SK-N-SH treated with all-trans-retinoic acid at 6 μM for 48 hours (cell line): ENCODE measurements around the gene DLG2.
A peak's percentile ranks its signal among the peaks of the same experiment; 100 is the strongest.

Experiments
- ATAC-seq: fragments of 200-7000 bp; cut with Tn5 transposase; 3 replicates; pipeline ENCODE4 v1.9.1; 2020; ENCODE audit warnings: mild to moderate bottlenecking, moderate library complexity
- ARNTL ChIP-seq: fragments of 450-650 bp; formaldehyde crosslinking; IDR thresholded peaks from 2 replicates; pipeline ENCODE4 v1.5.0; 2020; ENCODE audit warnings: low read depth, mild to moderate bottlenecking, moderate library complexity, borderline replicate concordance
- BACH2 ChIP-seq: fragments of 250-450 bp; sonication (Bioruptor Pico); IDR thresholded peaks from 2 replicates; pipeline ENCODE4 v1.9.0; 2021; ENCODE audit warnings: mild to moderate bottlenecking, borderline replicate concordance
- CREB5 ChIP-seq: fragments of 250-450 bp; sonication (Bioruptor Pico); IDR thresholded peaks from 2 replicates; pipeline ENCODE4 v1.5.1; 2020; ENCODE audit warnings: low read depth, mild to moderate bottlenecking, moderate library complexity
- CSDC2 ChIP-seq: fragments of 250-450 bp; sonication (Bioruptor Pico); IDR thresholded peaks from 2 replicates; pipeline ENCODE4 v1.5.0; 2020; ENCODE audit warnings: mild to moderate bottlenecking, moderate library complexity
- CSRNP3 ChIP-seq: fragments of 250-450 bp; sonication (Bioruptor Pico); IDR thresholded peaks from 2 replicates; pipeline ENCODE4 v1.5.1; 2021; ENCODE audit warnings: mild to moderate bottlenecking, moderate library complexity
- ESRRG ChIP-seq: fragments of 250-450 bp; sonication (Bioruptor Pico); IDR thresholded peaks from 2 replicates; pipeline ENCODE4 v1.6.1; 2021; ENCODE audit warnings: mild to moderate bottlenecking
- GLIS3 ChIP-seq: fragments of 250-450 bp; sonication (Bioruptor Pico); IDR thresholded peaks from 2 replicates; pipeline ENCODE4 v1.5.0; 2020; ENCODE audit warnings: mild to moderate bottlenecking, moderate library complexity
- ISL1 ChIP-seq: fragments of 250-450 bp; sonication (Bioruptor Pico); IDR thresholded peaks from 2 replicates; pipeline ENCODE4 v2.1.2; 2022; ENCODE audit warnings: mild to moderate bottlenecking, moderate library complexity
- OSR1 ChIP-seq: fragments of 250-450 bp; sonication (Bioruptor Pico); IDR thresholded peaks from 2 replicates; pipeline ENCODE4 v1.8.0; 2022; ENCODE audit warnings: moderate library complexity, mild to moderate bottlenecking, inconsistent platforms
- PPARA ChIP-seq: fragments of 250-450 bp; sonication (Bioruptor Pico); IDR thresholded peaks from 2 replicates; pipeline ENCODE4 v1.5.0; 2020; ENCODE audit warnings: mild to moderate bottlenecking, borderline replicate concordance
- RARB ChIP-seq: fragments of 250-450 bp; sonication (Bioruptor Pico); IDR thresholded peaks from 2 replicates; pipeline ENCODE4 v1.8.0; 2021; ENCODE audit warnings: mild to moderate bottlenecking, moderate library complexity
- SNAI2 ChIP-seq: fragments of 250-450 bp; sonication (Bioruptor Pico); IDR thresholded peaks from 2 replicates; pipeline ENCODE4 v1.5.0; 2020; ENCODE audit warnings: mild to moderate bottlenecking, moderate library complexity
- TCF4 ChIP-seq: fragments of 250-450 bp; sonication (Bioruptor Pico); IDR thresholded peaks from 2 replicates; pipeline ENCODE4 v1.8.0; 2021; ENCODE audit warnings: mild to moderate bottlenecking, moderate library complexity, borderline replicate concordance
- TOX ChIP-seq: fragments of 250-450 bp; sonication (Bioruptor Pico); IDR thresholded peaks from 2 replicates; pipeline ENCODE4 v1.8.0; 2021; ENCODE audit warnings: mild to moderate bottlenecking, moderate library complexity, borderline replicate concordance
- TSHZ2 ChIP-seq: fragments of 250-450 bp; sonication (Bioruptor Pico); IDR thresholded peaks from 2 replicates; pipeline ENCODE4 v1.5.0; 2020; ENCODE audit warnings: mild to moderate bottlenecking, moderate library complexity
- ZC3H10 ChIP-seq: fragments of 250-450 bp; sonication (Bioruptor Pico); IDR thresholded peaks from 2 replicates; pipeline ENCODE4 v1.5.1; 2021; ENCODE audit warnings: mild to moderate bottlenecking, moderate library complexity
- ZFP3 ChIP-seq: fragments of 250-450 bp; sonication (Bioruptor Pico); IDR thresholded peaks from 2 replicates; pipeline ENCODE4 v1.5.0; 2020; ENCODE audit warnings: mild to moderate bottlenecking, moderate library complexity
- ZNF565 ChIP-seq: fragments of 450-650 bp; formaldehyde crosslinking; conservative IDR thresholded peaks from 2 replicates; pipeline ENCODE4 v1.5.0; 2020; ENCODE audit warnings: low read depth, mild to moderate bottlenecking, moderate library complexity
- ZNF8 ChIP-seq: fragments of 450-650 bp; formaldehyde crosslinking; IDR thresholded peaks from 2 replicates; pipeline ENCODE4 v1.5.0; 2020; ENCODE audit warnings: mild to moderate bottlenecking, moderate library complexity
- TF ChIP-seq, protein P1 (sequence below): fragments of 250-450 bp; sonication (Bioruptor Pico); IDR thresholded peaks from 2 replicates; pipeline ENCODE4 v1.8.0; 2020; ENCODE audit warnings: mild to moderate bottlenecking, moderate library complexity, borderline replicate concordance

Gene DLG2

GRCh38 chr11:83574519-83574918 is 2052.6 kb downstream of the DLG2 start:
- TF ChIP-seq PPARA (CRISPR knock-in tag), result no peak
- TF ChIP-seq ZNF8 (CRISPR knock-in tag), result no peak
- TF ChIP-seq ZC3H10, result no peak
- TF ChIP-seq ZNF565, result no peak
- no peak for TF ChIP-seq CSRNP3 (CRISPR knock-in tag)
- TF ChIP-seq, protein P1, sequence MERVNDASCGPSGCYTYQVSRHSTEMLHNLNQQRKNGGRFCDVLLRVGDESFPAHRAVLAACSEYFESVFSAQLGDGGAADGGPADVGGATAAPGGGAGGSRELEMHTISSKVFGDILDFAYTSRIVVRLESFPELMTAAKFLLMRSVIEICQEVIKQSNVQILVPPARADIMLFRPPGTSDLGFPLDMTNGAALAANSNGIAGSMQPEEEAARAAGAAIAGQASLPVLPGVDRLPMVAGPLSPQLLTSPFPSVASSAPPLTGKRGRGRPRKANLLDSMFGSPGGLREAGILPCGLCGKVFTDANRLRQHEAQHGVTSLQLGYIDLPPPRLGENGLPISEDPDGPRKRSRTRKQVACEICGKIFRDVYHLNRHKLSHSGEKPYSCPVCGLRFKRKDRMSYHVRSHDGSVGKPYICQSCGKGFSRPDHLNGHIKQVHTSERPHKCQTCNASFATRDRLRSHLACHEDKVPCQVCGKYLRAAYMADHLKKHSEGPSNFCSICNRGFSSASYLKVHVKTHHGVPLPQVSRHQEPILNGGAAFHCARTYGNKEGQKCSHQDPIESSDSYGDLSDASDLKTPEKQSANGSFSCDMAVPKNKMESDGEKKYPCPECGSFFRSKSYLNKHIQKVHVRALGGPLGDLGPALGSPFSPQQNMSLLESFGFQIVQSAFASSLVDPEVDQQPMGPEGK (CRISPR knock-in tag), result no peak
- TF ChIP-seq TSHZ2 (CRISPR knock-in tag), result no peak
- no peak for TF ChIP-seq CSDC2 (CRISPR knock-in tag)
- no peak for TF ChIP-seq ARNTL (CRISPR knock-in tag)
- no peak for TF ChIP-seq ISL1 (CRISPR knock-in tag)
- TF ChIP-seq TCF4 (CRISPR knock-in tag), result no peak
- TF ChIP-seq RARB, result no peak
- TF ChIP-seq CREB5 (CRISPR knock-in tag), result no peak
- TF ChIP-seq TOX (CRISPR knock-in tag), result no peak
- TF ChIP-seq ZFP3 (CRISPR knock-in tag), result no peak
- no peak for TF ChIP-seq GLIS3 (CRISPR knock-in tag)
- TF ChIP-seq OSR1, result no peak
- ATAC-seq, result peak; percentile 91

GRCh38 chr11:83572581-83573496 is 2054.3 kb downstream of the DLG2 start:
- ATAC-seq, result no peak; the same call in 2 of the 3 replicates
- no peak for TF ChIP-seq ZNF565
- peak; percentile 67; the same call in 1 of the 2 replicates for TF ChIP-seq TOX (CRISPR knock-in tag)
- peak; percentile 74; the same call in 1 of the 2 replicates for TF ChIP-seq ZC3H10
- peak; percentile 90 for TF ChIP-seq ISL1 (CRISPR knock-in tag)
- TF ChIP-seq ARNTL (CRISPR knock-in tag), result no peak
- 0 out of 2 replicates have a peak, but pooled peaks have one; percentile 42 for TF ChIP-seq SNAI2
- TF ChIP-seq TCF4 (CRISPR knock-in tag), result peak; percentile 32; the same call in 1 of the 2 replicates
- no peak for TF ChIP-seq ZNF8 (CRISPR knock-in tag)
- no peak for TF ChIP-seq ESRRG (CRISPR knock-in tag)

- ATAC-seq, result no peak
These were observed 2055.8 kb downstream of the DLG2 start for GRCh38 chr11:83571302-83571701.

More at GRCh38 chr11:83571302-83571701, 2055.8 kb downstream of the DLG2 start:
- TF ChIP-seq BACH2 (no peak), ISL1 (CRISPR knock-in tag) (peak; percentile 72)
